Measurements from ENCODE around the gene MLLT3. TPM values are rescaled to one million over a fixed set of nuclear protein-coding genes. Genes with fewer than 3 reads are reported as not detected.
A peak's percentile ranks its signal among the peaks of the same experiment; 100 is the strongest.

MLLT3 gene
- total and polyA plus RNA-seq, 8 donors, result 6.5 to 48.7 (median 24.4) TPM

DNA sequence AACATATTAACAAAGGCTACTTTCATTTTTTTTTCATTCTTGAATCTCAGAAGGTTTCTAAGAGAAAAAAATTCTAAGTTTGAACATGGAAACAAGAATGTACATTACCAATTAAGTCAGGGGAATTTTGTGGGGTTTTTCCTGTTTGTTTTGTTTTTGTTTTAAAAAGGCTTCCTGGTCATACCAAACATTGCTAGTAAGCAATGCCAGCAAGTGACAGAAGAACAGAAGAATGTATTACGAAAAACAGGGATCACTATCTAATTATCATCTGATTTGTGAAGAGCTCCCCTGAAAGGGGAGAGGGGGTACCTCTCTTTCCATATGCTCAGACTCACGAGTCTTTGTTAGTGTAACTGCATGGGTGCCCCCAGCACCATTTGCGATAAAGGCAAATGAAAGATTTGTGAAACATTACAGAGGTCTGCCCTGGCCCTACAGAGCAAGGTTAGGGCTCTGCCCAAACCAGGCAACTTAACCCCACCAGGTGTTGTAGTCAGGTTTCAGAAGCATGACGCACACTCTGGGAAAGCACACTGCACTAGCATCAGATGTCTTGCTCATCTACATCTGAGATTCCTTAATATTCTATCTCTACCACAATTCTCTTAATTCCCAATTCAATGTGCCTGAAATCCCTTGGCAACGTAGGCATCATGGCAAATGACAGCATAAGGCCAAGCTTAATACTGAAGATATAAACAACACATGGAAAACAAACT lies 268.2 kb downstream of the MLLT3 start:
- H3K27ac ChIP-seq, result peak overlapping the region in 3 of 5 donors; percentile 32 to 56 (median 46)
- H3K4me3 ChIP-seq, result no peak overlapping the region
- WGBS, 5 donors, result 80 to 87% (median 85%) methylated on average over 5 of the region's 5 CpGs
- TF ChIP-seq, protein P1, sequence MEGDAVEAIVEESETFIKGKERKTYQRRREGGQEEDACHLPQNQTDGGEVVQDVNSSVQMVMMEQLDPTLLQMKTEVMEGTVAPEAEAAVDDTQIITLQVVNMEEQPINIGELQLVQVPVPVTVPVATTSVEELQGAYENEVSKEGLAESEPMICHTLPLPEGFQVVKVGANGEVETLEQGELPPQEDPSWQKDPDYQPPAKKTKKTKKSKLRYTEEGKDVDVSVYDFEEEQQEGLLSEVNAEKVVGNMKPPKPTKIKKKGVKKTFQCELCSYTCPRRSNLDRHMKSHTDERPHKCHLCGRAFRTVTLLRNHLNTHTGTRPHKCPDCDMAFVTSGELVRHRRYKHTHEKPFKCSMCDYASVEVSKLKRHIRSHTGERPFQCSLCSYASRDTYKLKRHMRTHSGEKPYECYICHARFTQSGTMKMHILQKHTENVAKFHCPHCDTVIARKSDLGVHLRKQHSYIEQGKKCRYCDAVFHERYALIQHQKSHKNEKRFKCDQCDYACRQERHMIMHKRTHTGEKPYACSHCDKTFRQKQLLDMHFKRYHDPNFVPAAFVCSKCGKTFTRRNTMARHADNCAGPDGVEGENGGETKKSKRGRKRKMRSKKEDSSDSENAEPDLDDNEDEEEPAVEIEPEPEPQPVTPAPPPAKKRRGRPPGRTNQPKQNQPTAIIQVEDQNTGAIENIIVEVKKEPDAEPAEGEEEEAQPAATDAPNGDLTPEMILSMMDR (IDR thresholded peaks at IDR 0.05), result no peak
- no peak for TF ChIP-seq POLR2AphosphoS5 (IDR thresholded peaks at IDR 0.05)
- TF ChIP-seq EP300 (IDR thresholded peaks at IDR 0.05), result no peak
- TF ChIP-seq POLR2A (IDR thresholded peaks at IDR 0.05), result no peak
- no peak for DNase-seq
- no peaks in the 10 kb centered on the region for H3K27me3 ChIP-seq
- H3K4me1 ChIP-seq, result peaks cover 5 to 43% (median 24%) of the 10 kb centered on the region in 4 donors
- intact Hi-C loops (cut with DNase I; ENCODE audit: low total_unique reads), result loop anchor here (10.0 kb wide), 1 partner anchor 591 kb away; no protein-coding TSS in a partner anchor
- peaks cover 0 to 19% (median 8%) of the 10 kb centered on the region in 4 donors for H3K36me3 ChIP-seq
- no peaks in the 10 kb centered on the region for H3K9me3 ChIP-seq

DNA sequence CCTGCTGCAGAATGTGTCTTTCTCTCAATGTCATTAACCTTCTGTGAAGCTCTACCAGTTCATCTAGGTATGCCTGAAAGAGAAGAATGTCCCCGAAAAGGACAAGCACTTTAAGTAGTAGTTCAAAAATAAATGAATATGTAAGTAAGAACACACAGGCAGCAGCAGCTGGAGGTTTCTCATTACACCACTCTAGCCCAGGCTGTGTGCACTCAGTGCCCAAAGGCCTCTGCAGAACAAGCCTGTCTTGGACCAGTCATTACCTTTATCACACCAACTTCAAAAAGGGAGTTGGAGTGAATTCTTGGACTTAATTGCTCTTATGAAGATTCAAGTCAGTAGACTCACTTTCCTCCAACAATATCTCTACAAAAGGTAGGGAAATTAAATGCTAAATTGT lies 268.8 kb downstream of the MLLT3 start:
- no peaks in the 10 kb centered on the region for H3K9me3 ChIP-seq
- intact Hi-C loops (cut with DNase I; ENCODE audit: low total_unique reads), result loop anchor here (10.0 kb wide), 1 partner anchor 591 kb away; no protein-coding TSS in a partner anchor
- H3K4me3 ChIP-seq, result no peak overlapping the region
- 79 to 90% (median 83%) methylated on average over 1 of the region's 1 CpG for WGBS, 5 donors
- no peak for DNase-seq
- no peaks in the 10 kb centered on the region for H3K27me3 ChIP-seq
- H3K4me1 ChIP-seq, result peaks cover 5 to 42% (median 24%) of the 10 kb centered on the region in 4 donors
- no peak for TF ChIP-seq POLR2A (IDR thresholded peaks at IDR 0.05)
- TF ChIP-seq POLR2AphosphoS5 (IDR thresholded peaks at IDR 0.05), result no peak
- no peak for TF ChIP-seq EP300 (IDR thresholded peaks at IDR 0.05)
- TF ChIP-seq, protein P1 (IDR thresholded peaks at IDR 0.05), result no peak
- H3K36me3 ChIP-seq, result peaks cover 0 to 17% (median 8%) of the 10 kb centered on the region in 4 donors
- H3K27ac ChIP-seq, result peak overlapping the region in 1 of 5 donors; percentile 32

DNA sequence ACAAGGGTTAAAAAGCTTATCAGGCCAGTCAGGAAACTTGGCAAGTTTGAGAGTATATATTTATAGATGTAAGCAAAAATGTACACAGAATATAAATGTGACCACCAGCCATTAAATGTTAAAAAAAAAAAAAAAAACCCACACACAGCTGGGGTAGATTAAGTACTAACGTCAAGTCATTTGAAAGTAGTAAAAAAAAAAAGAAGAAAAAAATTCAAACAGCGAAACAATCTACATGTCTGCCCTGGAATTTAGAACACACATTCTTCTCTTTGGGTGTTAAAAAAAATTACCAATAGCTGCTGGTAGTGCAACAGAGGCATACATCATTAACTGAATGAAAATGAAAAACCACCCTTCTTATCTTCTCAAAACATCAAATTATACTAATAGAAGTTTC lies 269.7 kb downstream of the MLLT3 start:
- WGBS, 5 donors, result 56 to 73% (median 61%) methylated on average over 2 of the region's 2 CpGs
- H3K27ac ChIP-seq, result no peak overlapping the region
- no peaks in the 10 kb centered on the region for H3K27me3 ChIP-seq
- intact Hi-C loops (cut with DNase I; ENCODE audit: low total_unique reads), result loop anchor here (10.0 kb wide), 1 partner anchor 592 kb away; no protein-coding TSS in a partner anchor
- no peaks in the 10 kb centered on the region for H3K9me3 ChIP-seq
- no peak for TF ChIP-seq POLR2AphosphoS5 (IDR thresholded peaks at IDR 0.05)
- TF ChIP-seq, protein P1 (IDR thresholded peaks at IDR 0.05), result no peak
- no peak for TF ChIP-seq POLR2A (IDR thresholded peaks at IDR 0.05)
- no peak for TF ChIP-seq EP300 (IDR thresholded peaks at IDR 0.05)
- DNase-seq, result no peak
- no peak overlapping the region for H3K4me3 ChIP-seq
- H3K36me3 ChIP-seq, result peaks cover 0 to 24% (median 11%) of the 10 kb centered on the region in 4 donors
- H3K4me1 ChIP-seq, result peaks cover 5 to 41% (median 20%) of the 10 kb centered on the region in 4 donors

DNA sequence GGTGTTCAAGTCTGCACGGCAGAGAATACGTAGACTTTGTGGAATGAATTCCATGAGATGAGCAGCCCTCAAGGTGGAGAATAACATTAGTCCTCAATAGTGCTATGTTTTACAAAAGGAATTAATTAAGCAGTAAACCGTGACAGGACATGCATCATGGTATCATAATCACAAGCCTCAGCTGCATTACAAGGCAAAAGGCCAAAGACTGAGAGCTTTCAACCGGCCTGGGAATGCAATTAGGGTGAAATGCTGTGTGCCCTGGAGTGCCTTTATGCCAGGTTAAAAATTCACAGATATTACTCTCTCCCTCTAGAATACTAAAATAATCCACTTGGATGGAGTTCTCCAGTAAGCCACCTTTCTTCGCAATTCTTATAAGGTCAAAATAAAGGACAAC lies 270.6 kb downstream of the MLLT3 start:
- Histone ChIP-seq H3K27ac (no peak overlapping the region), H3K36me3 (peaks cover 0 to 24% (median 13%) of the 10 kb centered on the region in 4 donors), H3K9me3 (no peaks in the 10 kb centered on the region), H3K4me3 (no peak overlapping the region), H3K4me1 (peaks cover 0 to 32% (median 18%) of the 10 kb centered on the region in 4 donors), H3K27me3 (no peaks in the 10 kb centered on the region)
- WGBS, 5 donors, result 81 to 89% (median 83%) methylated on average over 5 of the region's 5 CpGs
- DNase-seq, result no peak
- intact Hi-C loops (cut with DNase I; ENCODE audit: low total_unique reads), result loop anchor here (10.0 kb wide), 1 partner anchor 593 kb away; no protein-coding TSS in a partner anchor
- TF ChIP-seq POLR2AphosphoS5 (IDR thresholded peaks at IDR 0.05) (no peak), EP300 (IDR thresholded peaks at IDR 0.05) (no peak), POLR2A (IDR thresholded peaks at IDR 0.05) (no peak)
- TF ChIP-seq, protein P1 (IDR thresholded peaks at IDR 0.05), result no peak
